H1 (cell line): ENCODE results near the gene ZNF879. TPM values are rescaled to one million over a fixed set of nuclear protein-coding genes. Genes with fewer than 3 reads are reported as not detected.

Experiments used
- BACH1 ChIP-seq: IDR thresholded peaks from 2 replicates; pipeline ENCODE4 v1.6.1; 2012; ENCODE audit warnings: low read length, improper control_type of control experiment
- BCL11A ChIP-seq, 2 experiments: IDR thresholded peaks; one replicate each; pipeline ENCODE4 v1.6.1; 2011; ENCODE audit warnings: low read depth in 2 of 2, low read length in 2 of 2, mild to moderate bottlenecking in 2 of 2
- GABPA ChIP-seq: IDR thresholded peaks from 2 replicates; pipeline ENCODE4 v1.6.1; 2011; ENCODE audit warnings: mild to moderate bottlenecking, low read length, moderate library complexity, borderline replicate concordance; ENCODE audit not compliant: insufficient read depth
- HDAC6 ChIP-seq: IDR thresholded peaks from one replicate; pipeline ENCODE4 v1.7.1; 2012; ENCODE audit warnings: low read depth, mild to moderate bottlenecking, inconsistent platforms, low read length, moderate library complexity
- JUND ChIP-seq: IDR thresholded peaks from 2 replicates; pipeline ENCODE4 v1.6.1; 2011; ENCODE audit warnings: mild to moderate bottlenecking, improper control_type of control experiment, low read length
- NANOG ChIP-seq: IDR thresholded peaks from 2 replicates; pipeline ENCODE4 v1.6.1; 2011; ENCODE audit warnings: low read length, low read depth, mild to moderate bottlenecking, inconsistent platforms; ENCODE audit not compliant: insufficient read depth, poor library complexity, severe bottlenecking
- PHF8 ChIP-seq: fragments of 200-600 bp; sonication (generic); conservative IDR thresholded peaks from 2 replicates; pipeline ENCODE4 v1.7.1; 2012; ENCODE audit warnings: low read depth, mild to moderate bottlenecking, inconsistent platforms, low read length, moderate library complexity
- TCF12 ChIP-seq: IDR thresholded peaks from 2 replicates; pipeline ENCODE4 v1.6.1; 2011; ENCODE audit warnings: low read depth, mild to moderate bottlenecking, low read length
- polyA plus RNA-seq, 7 experiments: library from polyadenylated mRNA; depleted of rRNA in 3 of 7; stranded (reverse) in 5 of 7; unstranded in 2 of 7; fragments of >200 nt in 5 of 7; fragments of 200-250 nt in 2 of 7; gene quantifications; 1 replicate in 5 of 7; 2 replicates in 1 of 7; 4 replicates in 1 of 7; pipeline versions ENCODE4 v1.2.1 to v1.2.3, GENCODE V29; 2011 to 2013; ENCODE audit warnings: missing spikeins in 2 of 7, mixed read lengths in 2 of 7
- total RNA-seq: library from RNA; stranded (reverse); fragmentation: NEBNext Ultra II Directional; extraction: Animal tissue kit (Norgen Biotek cat#: 25700); gene quantifications from 2 replicates; pipeline ENCODE4 v1.2.1, GENCODE V29; 2021

Gene ZNF879
- total and polyA plus RNA-seq, 2 of the 8 experiments (the other 6 are each of a cell fraction or from before 2014, with no cell fraction given) = 2.2 to 3.1 TPM

GRCh38 chr5:178989311-178989710 is 34.3 kb upstream of the ZNF879 start (continued):
- TF ChIP-seq BACH1 (no peak), TCF12 (no peak), JUND (no peak), BCL11A (IDR thresholded peaks at IDR 0.05; ENCODE audit: low read depth in 2 of 2, low read length in 2 of 2) (no peak), NANOG (no peak), HDAC6 (no peak), PHF8 (no peak), GABPA (no peak)
